ENCODE measurements around the gene RAD9B. TPM values are rescaled to one million over a fixed set of nuclear protein-coding genes. Genes with fewer than 3 reads are reported as not detected.
"Not testable (repeated sequence)": the region's sequence is repeated elsewhere in the genome, so short reads cannot be mapped to it uniquely, and the experiment has no call there.

RAD9B gene
- polyA plus RNA-seq (ENCODE audit: insufficient read length) = 1.4 TPM
- long read RNA-seq, donor 1 = 0 reads
- long read RNA-seq, donor 2 = 0 reads
- long read RNA-seq, donor 3 = 0 reads
- long read RNA-seq, donor 4 = 0 reads
- long read RNA-seq, donor 5 = 0 reads
- long read RNA-seq, donor 6 = 0 reads
- long read RNA-seq, donor 7 = 0 reads
- long read RNA-seq, donor 8 = 0 reads

DNA sequence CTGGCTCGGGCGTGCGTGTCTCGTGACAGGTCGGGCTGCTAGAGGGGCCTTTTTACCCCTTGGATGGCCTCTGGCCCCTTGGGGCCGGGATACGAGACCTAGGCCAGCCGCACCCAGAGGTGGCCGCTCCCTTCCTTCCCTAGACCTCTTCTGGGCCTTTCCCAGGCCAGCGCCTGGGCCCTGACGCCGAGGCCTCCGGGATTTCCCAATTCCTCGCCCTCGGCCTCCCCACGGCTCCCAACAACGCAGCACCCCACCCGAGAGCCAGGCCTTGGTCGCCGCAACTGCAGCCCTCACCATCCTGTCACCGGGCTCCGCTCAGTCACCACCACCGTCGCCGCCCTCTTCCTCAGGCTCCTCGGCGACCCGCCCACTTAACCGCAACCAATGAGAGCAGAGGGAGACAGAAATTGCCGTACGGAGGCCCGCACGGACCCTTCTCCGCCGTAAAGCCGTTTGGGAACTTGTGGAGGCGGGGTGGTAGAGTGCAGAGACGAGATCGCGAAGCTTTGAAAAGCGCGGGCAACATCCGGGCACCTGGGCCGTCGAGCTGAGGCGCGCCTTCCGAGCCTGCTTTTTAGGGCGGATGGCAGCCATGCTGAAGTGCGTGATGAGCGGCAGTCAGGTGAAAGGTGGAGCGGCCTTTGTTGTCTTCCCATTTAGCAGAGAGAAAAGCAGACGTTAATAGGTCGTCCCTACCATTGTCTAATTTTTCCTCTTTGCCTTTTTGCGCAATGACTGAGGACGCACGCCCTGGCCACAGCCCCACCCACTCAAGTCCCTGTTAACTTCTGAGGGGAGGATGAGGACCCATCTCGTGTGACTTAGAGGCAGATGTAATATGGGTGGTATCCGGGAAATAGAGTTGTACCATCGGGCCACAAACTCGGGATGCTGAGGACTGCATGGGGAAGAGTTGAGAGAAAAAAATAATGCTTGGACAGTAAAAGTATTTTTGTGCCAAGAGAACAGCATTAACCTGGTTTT, at the start of gene RAD9B, which contains the start of gene VPS29:
Gene RAD9B, plus strand, starts transcription at position 580 of the 987 bp plus-strand sequence. Its CDS starts 7 bp downstream, at position 587.
Gene VPS29, minus strand, starts transcription at position 360 of the 987 bp plus-strand sequence. Its CDS starts 60 bp downstream, at position 300.
- peak; percentile 98 for DNase-seq

DNA sequence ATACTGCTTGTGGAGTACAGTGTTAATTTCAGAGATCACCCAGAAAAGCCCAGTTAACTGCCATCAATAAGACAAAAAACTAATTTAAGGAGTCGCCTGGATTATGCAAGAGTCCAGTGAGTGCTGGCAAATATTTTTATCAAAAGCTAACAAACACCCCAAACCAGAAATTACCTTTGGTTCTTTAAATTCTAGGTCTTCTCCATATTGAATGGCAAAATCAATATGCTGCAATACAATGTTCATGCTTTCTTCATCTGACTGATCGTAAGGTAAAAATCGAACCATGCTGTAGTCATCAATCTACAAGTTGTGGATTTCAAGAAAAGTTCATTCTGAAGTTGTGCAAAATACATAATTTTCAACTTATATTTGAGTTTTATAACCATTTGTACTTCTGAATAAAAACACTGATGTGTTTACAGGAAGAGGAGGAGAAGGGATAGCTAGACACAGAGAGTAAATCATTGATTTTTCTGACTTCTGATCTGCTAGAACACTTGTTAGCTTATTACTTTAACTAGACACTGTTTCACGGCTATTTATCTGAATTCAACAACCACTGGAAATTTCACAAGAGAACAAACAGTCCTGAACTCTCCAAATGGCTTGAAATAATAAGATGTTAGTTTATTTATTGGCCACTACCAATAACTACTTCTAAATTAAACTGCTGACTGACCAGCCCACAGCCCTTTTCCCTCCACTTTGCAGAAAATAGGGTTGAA, 48.4 kb upstream of the RAD9B start:
- no peak for DNase-seq

DNA sequence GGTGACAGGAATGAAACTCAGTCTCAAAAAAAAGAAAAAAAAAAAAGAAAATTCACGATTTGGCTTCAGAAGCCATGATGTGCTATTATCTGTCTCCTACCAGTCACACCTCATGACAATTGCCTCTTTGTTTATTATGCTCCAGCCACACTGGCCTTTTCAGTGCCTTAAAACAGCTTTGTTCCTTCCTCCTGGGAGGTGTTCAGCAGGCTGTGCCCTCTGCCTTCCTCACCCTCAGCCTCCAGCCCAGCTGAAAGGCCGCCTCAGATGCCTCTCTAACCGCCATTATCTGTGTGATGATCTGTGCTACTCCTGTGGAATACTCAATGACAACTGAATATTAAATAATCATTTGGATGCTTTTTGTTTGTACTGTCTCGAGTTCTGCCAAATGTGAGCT, 43.4 kb upstream of the RAD9B start:
- no peak for DNase-seq

DNA sequence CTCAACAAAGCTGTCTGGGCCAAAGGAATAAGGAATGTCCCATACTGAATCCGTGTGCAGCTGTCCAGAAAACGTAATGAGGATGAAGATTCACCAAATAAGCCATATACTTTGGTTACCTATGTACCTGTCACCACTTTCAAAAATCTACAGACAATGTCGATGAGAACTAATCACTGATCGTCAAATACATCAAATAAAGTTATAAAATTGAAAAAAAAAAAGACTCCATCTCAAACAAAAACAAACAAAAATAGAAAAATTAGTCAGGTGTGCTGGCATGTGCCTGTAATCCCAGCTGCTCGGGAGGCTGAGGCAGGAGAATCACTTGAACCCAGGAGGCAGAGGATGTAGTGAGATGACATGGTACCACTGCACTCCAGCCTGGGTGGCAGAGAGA, 40.9 kb upstream of the RAD9B start:
- not testable (repeated sequence) for DNase-seq

DNA sequence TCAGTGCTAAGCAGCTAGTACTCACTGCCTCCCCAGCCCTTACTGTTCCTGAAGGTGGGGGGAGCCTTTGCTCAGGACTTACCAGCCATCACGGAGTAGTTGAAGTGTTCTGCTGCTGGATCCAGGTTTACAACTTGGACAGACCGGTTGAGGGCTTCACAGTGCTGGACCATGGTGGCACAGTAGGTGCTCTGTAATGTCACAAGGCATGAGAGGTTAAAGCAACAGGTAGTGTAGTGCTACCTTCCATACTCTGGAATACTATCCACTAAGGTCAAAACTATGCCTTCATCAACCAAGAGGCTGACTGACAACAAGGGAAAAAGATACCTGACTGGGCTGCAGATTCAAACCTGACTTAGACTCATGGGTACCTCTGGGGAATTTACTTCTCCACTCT, 37.1 kb upstream of the RAD9B start:
- no peak for DNase-seq

DNA sequence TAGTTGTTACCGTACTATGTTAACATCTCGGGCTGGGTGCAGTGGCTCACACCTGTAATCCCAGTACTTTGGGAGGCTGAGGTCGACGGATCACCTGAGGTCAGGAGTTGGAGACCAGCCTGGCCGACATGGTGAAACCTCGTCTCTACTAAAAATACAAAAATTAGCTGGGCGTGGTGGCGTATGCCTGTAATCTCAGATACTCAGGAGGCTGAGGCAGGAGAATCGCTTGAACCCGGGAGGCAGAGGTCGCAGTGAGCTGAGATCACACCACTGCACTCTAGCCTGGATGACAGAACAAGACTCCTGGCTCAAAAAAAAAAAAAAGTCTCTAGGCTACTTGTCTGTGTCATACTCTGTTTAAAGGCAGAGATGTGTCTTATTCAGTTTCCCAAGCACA, 36.4 kb upstream of the RAD9B start:
- not testable (repeated sequence) for DNase-seq

DNA sequence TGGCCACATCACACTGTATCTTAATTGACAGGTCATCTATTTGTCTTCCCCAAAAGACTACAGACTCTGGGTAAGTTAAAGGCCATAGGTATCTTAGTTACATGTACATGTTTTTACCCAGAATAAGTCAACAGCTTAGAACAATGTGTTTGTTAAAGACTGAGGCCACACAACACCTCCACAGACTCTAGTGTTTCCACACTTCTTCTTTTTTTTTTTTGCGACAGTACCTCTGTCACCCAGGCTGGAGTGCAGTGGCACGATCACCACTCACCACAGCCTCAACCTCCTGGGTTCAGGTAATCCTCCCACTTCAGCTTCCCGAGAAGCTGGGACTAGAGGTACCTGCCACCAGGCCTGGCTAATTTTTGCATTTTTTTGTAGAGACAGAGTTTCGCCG, 35.3 kb upstream of the RAD9B start:
- DNase-seq = no peak

DNA sequence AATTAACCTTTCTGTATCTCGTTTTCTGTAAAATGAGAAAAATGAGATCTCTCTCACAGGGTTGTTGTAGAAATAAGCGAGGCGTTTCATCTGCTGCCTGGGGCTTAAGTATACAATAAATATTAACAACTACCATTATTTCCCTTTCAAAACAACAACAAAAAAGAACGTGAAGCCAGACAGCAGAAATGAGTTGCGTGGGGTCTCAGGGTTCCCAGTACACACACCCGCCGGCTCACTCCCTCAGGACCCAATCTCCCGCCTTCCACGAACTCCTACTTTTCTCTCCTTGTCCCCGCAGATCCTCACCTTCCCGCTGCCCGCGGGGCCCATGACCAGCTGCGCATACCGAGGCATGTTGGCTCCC, 34.3 kb upstream of the RAD9B start:
- DNase-seq = no peak

DNA sequence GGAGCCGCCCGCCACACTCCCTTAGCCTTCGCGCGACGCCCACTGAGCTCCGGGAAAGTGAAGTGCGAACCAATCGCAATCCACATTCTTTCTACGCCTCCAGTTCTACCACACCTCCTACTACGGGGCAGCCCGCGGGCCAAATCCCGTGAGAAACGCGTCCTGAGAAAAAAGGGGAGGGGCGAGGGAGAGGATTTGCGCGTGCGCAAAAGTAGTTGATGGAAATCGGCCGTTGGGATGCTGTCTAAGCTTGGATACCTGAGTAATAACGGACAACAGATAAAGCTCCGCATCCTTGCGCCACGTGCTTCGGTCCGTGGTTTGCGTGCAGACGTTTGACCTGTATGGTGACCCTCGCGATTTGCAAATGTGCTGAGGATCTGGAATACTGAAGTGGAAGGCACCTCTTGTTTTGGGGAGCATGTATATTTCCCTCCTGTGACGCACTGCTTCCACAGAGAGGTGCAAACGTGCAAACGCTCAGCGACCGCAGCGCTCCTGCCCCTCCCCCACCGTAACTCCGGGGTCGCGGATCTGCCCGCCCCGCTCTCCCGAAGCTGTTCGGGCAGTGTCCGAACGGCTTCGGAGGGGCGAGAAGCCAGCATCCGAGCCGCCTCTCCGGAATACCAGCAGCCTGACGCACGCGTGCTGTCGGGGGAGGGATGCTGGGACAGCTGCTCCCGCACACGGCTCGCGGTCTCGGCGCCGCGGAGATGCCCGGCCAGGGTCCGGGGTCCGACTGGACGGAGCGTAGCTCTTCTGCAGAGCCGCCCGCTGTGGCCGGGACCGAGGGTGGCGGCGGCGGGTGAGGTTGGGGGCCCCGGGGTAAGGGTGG, 33.7 kb upstream of the RAD9B start, which contains the start of the genes FAM216A and GPN3:
Gene FAM216A, plus strand, starts transcription at position 632 of the 835 bp plus-strand sequence. Its CDS starts 31 bp downstream, at position 663.
Gene GPN3, minus strand, starts transcription at position 44 of the 835 bp plus-strand sequence. CDS start 54 bp downstream, outside the sequence.
- DNase-seq = peak; percentile 99

DNA sequence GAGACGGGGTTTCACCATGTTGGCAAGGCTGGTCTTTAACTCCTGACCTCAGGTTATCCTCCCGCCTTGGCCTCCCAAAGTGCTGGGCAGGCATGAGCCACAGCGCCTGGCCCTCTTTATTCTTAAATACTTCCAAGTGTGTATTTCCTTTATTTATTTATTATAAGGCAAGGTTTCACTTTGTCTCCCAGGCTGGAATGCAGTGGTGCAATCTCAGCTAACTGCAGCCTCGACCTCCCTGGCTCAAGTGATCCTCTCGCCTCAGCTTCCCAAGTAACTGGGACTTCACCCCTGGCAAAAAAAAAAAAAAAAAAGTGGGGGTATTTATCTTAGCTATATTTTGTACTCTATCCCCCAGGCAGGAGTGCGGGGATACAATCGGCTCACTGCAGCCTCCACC, 26.7 kb upstream of the RAD9B start:
- DNase-seq = no peak

DNA sequence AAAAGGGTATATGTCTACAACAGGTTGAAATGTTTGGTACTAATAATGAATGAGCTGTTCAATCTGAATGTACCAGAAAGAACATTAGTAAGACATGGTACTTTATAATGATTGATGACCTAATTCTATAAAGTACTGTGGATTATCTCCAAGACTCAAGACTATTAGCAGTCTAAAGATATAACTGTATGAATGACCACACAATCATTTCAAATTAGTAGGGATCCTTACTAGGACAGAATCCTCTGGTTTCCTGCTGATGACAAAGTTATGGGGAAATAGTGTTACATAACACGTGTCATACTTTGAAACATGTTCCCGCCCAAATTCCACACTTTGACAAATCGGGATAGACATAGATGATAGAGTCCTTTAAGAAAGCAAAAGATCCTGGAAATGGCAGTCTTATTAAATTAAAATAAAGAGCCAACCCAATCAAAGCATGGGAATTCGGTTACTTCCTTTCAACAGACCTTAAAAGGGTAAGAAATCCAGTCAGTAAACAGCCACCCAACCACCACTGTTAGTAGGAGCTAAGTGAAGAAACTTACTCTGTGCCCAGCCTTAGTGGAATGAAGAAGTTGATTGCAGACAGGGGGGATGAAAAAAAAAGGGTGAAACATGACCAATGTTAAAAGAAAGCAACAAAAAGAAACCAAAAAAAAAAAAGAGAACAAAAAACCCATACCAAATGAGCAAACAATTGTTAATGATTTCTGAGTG, 3.0 kb upstream of the RAD9B start:
- no peak for DNase-seq

DNA sequence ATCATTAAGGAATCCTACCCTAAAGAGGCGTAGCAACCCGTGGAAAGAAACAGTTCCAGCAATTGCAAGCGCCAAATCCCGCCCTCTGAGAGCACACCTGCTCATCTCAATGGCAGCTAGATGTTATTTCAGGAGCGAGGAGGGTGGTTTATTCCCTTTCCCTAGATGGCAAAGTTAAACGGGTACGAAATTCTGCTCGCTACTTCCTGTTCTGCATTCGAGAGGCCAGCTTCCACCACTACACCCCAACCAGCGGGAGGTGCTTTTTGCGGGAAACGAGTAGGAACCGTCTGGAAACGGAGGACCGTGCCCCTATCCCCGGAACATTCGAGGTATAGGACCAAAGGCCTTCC, 756 bp upstream of the RAD9B start:
- DNase-seq = peak; percentile 19

DNA sequence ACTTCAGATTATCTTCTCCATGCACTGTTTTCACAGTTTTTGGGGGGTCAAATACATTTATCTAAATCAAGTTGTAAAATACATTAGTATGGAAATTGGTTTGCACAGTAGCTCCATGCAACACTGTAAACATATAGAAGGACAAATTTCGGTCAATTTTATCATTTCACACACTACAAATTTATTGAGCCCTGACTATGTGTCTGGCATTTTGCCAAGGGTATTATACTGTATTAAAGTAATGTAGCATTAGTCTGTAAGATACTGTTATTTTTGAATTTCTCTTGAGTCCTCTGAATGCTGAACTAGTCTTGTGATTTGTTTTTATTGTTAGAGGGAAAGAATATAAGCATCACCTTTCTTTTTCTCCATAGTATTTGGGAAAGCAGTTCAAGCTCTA, 1.3 kb downstream of the RAD9B start:
- DNase-seq = no peak

DNA sequence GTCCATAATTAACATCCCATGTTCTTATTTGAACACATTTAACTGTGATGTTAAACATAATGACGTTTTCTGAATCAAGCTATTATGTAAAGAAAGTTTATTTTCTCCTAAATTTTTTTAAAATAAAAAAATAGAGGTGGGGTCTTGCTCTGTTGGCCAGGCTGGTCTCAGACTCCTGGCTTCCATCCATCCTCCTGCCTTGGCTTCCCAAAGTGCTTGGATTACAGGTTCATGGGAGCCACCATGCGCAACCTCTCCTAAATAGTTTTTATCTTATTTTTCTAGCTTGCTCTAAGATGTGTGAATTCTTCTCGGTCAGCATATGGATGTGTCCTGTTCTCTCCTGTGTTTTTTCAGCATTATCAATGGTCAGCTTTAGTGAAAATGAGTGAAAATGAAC, 3.2 kb downstream of the RAD9B start:
- no peak for DNase-seq

DNA sequence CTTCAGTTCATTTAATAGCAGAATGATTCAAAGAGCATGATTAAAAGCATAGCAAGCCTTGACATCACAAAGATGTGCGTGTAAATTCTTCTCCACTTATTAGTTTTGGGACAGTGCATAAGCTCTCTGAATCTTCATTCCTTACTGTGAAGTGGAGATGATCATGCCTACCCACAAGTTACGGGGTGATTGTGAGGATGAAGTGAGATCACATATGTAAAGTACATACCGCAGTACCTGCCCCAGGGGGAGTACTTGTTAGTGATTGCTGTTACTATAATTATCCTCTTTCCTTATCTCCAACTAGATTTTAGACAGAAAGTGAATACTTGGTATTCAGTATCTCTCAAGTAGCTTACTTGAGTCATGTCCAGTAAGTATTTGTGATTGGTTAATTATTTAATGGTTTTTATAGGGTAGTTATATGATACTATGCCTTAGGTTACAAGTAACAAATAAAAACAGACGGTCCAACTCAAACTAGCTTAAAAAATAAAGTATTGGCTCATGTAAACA, 6.0 kb downstream of the RAD9B start:
- no peak for DNase-seq

DNA sequence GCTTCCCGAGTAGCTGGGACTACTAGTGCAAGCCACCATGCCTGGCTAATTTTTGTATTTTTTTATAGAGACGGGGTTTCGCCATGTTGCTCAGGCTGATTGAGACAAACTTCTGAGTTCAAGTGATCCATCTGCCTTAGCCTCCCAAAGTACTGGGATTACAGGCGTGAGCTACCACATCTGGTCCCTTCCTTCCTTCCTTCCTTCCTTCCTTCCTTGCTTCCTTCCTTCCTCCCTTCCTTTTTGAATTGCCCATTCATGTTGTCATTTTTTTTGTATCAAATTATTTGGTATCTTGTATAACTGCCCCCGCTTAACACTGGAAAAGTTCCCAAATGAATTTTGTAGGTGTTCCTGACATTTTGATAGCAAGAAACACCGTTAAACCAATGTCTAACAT, 11.7 kb downstream of the RAD9B start:
- DNase-seq = no peak

DNA sequence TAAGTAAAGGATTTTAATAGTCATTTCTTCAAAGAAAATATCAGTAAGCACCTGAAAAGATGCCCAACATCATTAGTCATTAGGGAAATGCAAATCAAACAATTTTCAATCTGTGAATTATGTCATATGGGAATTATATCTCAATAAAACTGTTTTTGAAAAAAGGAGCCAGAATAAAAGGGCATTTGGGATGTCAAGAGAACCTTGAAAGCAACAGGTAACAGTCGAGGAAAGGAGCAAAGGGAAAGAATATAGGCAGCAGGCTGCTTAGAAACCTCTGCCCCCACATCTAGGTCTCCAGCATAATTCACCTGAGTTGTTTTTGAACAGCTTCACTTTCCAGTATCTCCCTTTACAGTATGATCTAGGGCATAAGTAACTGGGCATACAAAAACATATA, 12.2 kb downstream of the RAD9B start:
- no peak for DNase-seq

DNA sequence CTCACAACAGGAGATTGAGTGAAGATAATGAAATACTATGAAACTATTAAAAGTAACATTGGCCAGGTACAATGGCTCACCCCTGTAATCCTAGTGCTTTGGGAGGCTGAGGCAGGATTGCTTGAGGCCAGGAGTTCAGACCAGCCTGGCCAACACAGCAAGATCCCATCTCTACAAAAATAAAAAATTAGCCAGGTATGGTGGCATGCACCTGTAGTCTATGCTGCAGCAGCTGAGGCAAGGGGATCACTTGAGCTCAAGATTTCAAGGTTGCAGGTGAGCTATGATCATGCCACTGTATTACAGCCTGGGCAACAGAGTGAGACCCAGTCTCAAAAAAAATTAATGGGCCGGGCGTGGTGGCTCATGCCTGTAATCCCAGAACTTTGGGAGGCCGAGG, 14.9 kb downstream of the RAD9B start:
- DNase-seq = no peak

DNA sequence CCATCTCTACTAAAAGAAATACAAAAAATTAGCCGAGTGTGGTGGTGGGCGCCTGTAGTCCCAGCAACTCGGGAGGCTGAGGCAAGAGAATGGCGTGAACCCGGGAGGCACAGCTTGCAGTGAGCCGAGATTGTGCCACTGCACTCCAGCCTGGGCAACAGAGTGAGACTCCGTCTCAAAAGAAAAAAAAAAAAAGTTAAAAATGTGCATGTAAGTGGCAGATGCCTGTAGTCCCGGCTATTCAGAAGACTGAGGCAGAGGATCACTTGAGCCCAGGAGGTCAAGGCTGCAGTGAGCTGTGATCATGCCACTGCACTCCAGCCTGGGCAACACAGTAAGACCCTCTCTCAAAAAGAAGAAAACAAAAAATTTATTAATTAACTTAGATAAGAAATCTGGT, 15.9 kb downstream of the RAD9B start:
- not testable (repeated sequence) for DNase-seq

DNA sequence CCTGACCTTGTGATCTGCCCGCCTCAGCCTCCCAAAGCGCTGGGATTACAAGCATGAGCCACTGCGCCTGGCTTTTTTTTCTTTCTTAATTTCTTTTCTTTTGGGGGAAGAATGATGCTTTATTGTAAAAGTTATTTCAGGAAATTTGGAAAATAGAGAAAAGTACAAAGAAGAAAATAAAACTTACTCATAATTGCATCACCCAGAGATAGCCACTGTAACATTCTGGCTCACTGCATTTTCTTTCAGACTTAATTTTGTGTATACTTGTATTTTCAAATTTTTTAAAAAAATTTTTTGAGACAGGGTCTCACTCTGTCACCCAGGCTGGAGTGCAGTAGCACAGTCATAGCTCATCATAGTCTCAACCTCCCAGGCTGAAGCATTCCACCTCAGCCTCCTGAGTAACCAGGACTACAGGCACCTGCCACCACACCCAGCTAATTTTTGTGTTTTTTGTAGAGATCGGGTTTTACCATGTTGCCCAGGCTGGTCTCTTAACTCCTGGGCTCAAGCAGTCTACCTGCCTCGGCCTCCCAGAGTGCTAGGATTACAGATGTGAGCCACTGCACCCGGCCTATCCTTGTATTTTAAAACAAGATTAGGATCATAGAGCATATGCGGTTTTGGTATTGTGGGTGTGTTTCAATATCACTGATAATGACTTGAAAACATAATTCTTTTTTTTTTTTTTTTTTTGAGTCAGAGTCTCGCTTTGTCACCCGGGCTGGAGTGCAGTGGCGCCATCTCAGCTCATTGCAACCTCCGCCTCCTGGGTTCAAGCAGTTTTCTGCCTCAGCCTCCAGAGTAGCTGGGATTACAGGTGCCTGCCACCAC, 19.0 kb downstream of the RAD9B start:
- DNase-seq = not testable (repeated sequence)

All from left kidney (tissue), 8 donors.